ENCODE data around the gene GRPEL2.

The GRPEL2 gene

GRCh38 chr5:149381986-149382338 is 36.7 kb downstream of the GRPEL2 start:
- ATAC-seq (ENCODE audit: insufficient read depth, low read depth) (peak; percentile 94), DNase-seq (peak; percentile 63)
- Histone ChIP-seq H3K4me2 (ENCODE audit: insufficient read depth, low read length) (no peak overlapping the region), H3K9ac (ENCODE audit: low read depth, low read length) (no peak overlapping the region), H2AFZ (ENCODE audit: low read depth, low read length) (no peak overlapping the region), H3K9me3 (ENCODE audit: insufficient read depth, low read length, severe bottlenecking) (no peaks in the 10 kb centered on the region), H3K4me1 (ENCODE audit: insufficient read depth, low read length) (no peaks in the 10 kb centered on the region), H3K27me3 (ENCODE audit: insufficient read depth, low read length, poor library complexity) (no peaks in the 10 kb centered on the region), H3K4me3 (ENCODE audit: low read depth in 1 of 2, low read length in 2 of 2) (no peak overlapping the region), H3K27ac (ENCODE audit: low read length) (no peak overlapping the region), H4K20me1 (ENCODE audit: insufficient read depth, low read length) (no peaks in the 10 kb centered on the region), H3K79me2 (ENCODE audit: insufficient read depth, low read length) (no peaks in the 10 kb centered on the region), H3K36me3 (ENCODE audit: insufficient read depth, low read length) (no peaks in the 10 kb centered on the region)
- TF ChIP-seq, protein P1, sequence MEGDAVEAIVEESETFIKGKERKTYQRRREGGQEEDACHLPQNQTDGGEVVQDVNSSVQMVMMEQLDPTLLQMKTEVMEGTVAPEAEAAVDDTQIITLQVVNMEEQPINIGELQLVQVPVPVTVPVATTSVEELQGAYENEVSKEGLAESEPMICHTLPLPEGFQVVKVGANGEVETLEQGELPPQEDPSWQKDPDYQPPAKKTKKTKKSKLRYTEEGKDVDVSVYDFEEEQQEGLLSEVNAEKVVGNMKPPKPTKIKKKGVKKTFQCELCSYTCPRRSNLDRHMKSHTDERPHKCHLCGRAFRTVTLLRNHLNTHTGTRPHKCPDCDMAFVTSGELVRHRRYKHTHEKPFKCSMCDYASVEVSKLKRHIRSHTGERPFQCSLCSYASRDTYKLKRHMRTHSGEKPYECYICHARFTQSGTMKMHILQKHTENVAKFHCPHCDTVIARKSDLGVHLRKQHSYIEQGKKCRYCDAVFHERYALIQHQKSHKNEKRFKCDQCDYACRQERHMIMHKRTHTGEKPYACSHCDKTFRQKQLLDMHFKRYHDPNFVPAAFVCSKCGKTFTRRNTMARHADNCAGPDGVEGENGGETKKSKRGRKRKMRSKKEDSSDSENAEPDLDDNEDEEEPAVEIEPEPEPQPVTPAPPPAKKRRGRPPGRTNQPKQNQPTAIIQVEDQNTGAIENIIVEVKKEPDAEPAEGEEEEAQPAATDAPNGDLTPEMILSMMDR (IDR thresholded peaks at IDR 0.05; ENCODE audit: borderline replicate concordance, extremely low read depth, low read length, poor library complexity, severe bottlenecking) = peak; percentile 89
- no peak for TF ChIP-seq EZH2 (IDR thresholded peaks at IDR 0.05; ENCODE audit: borderline replicate concordance, low read depth, low read length, severe bottlenecking)

- Histone ChIP-seq H3K4me1 (ENCODE audit: insufficient read depth, low read length) (no peaks in the 10 kb centered on the region), H4K20me1 (ENCODE audit: insufficient read depth, low read length) (no peaks in the 10 kb centered on the region), H3K79me2 (ENCODE audit: insufficient read depth, low read length) (no peaks in the 10 kb centered on the region), H3K9ac (ENCODE audit: low read depth, low read length) (no peak overlapping the region), H3K4me2 (ENCODE audit: insufficient read depth, low read length) (no peak overlapping the region), H3K27me3 (ENCODE audit: insufficient read depth, low read length, poor library complexity) (no peaks in the 10 kb centered on the region), H3K4me3 (ENCODE audit: low read depth in 1 of 2, low read length in 2 of 2) (no peak overlapping the region), H3K36me3 (ENCODE audit: insufficient read depth, low read length) (no peaks in the 10 kb centered on the region), H3K9me3 (ENCODE audit: insufficient read depth, low read length, severe bottlenecking) (no peaks in the 10 kb centered on the region), H3K27ac (ENCODE audit: low read length) (no peak overlapping the region), H2AFZ (ENCODE audit: low read depth, low read length) (no peak overlapping the region)
- TF ChIP-seq EZH2 (IDR thresholded peaks at IDR 0.05; ENCODE audit: borderline replicate concordance, low read depth, low read length, severe bottlenecking) = no peak
- TF ChIP-seq, protein P1 (IDR thresholded peaks at IDR 0.05; ENCODE audit: borderline replicate concordance, extremely low read depth, low read length, poor library complexity, severe bottlenecking) = no peak
- ATAC-seq (ENCODE audit: insufficient read depth, low read depth) (no peak), DNase-seq (no peak)
Observed at GRCh38 chr5:149382517-149383220, 37.4 kb downstream of the GRPEL2 start.

DNA sequence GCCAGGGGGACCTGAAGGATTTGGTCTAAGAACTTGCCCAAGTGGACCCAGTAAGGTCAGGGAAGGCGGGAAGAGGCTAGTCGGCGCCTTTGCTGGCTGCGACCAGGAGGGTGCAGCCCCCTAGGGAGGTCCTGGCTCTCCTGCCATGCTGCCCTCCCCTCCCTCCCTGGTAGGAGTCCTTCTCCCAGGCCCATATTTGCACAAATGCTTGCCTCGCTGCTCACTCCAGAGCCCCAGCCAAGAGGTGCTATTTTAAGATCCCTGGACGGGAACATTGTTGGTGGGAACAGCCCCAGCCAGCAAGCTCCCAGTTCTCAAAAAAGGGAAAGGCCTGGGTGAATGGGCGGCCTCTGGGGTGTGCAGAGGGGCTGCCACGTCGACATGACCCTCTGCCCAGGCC is 38.1 kb downstream of the GRPEL2 start:
- H4K20me1 ChIP-seq (ENCODE audit: insufficient read depth, low read length) = no peaks in the 10 kb centered on the region
- no peaks in the 10 kb centered on the region for H3K79me2 ChIP-seq (ENCODE audit: insufficient read depth, low read length)
- no peak overlapping the region for H3K4me2 ChIP-seq (ENCODE audit: insufficient read depth, low read length)
- H3K27me3 ChIP-seq (ENCODE audit: insufficient read depth, low read length, poor library complexity) = peaks cover 2% of the 10 kb centered on the region
- no peak for ATAC-seq (ENCODE audit: insufficient read depth, low read depth)
- DNase-seq = no peak
- H3K4me3 ChIP-seq (ENCODE audit: low read depth in 1 of 2, low read length in 2 of 2) = no peak overlapping the region
- H2AFZ ChIP-seq (ENCODE audit: low read depth, low read length) = no peak overlapping the region
- H3K4me1 ChIP-seq (ENCODE audit: insufficient read depth, low read length) = no peaks in the 10 kb centered on the region
- no peaks in the 10 kb centered on the region for H3K36me3 ChIP-seq (ENCODE audit: insufficient read depth, low read length)
- TF ChIP-seq, protein P1 (IDR thresholded peaks at IDR 0.05; ENCODE audit: borderline replicate concordance, extremely low read depth, low read length, poor library complexity, severe bottlenecking) = no peak
- TF ChIP-seq EZH2 (IDR thresholded peaks at IDR 0.05; ENCODE audit: borderline replicate concordance, low read depth, low read length, severe bottlenecking) = no peak
- no peaks in the 10 kb centered on the region for H3K9me3 ChIP-seq (ENCODE audit: insufficient read depth, low read length, severe bottlenecking)
- no peak overlapping the region for H3K27ac ChIP-seq (ENCODE audit: low read length)
- no peak overlapping the region for H3K9ac ChIP-seq (ENCODE audit: low read depth, low read length)

Data from DND-41 (cell line).